PC-9 (cell line): ENCODE data around the gene SLC25A21.

Experiments
- EZH2 ChIP-seq: fragments of 200-600 bp; sonication (generic); IDR thresholded peaks from 2 replicates; pipeline ENCODE4 v1.8.0; 2017; ENCODE audit warnings: antibody characterized with exemption, low read depth
- TF ChIP-seq, protein P1 (sequence below): fragments of 200-600 bp; sonication (generic); conservative IDR thresholded peaks from 2 replicates; pipeline ENCODE4 v1.6.1; 2017; ENCODE audit warnings: mixed run types, antibody characterized with exemption, mild to moderate bottlenecking, moderate library complexity

DNA sequence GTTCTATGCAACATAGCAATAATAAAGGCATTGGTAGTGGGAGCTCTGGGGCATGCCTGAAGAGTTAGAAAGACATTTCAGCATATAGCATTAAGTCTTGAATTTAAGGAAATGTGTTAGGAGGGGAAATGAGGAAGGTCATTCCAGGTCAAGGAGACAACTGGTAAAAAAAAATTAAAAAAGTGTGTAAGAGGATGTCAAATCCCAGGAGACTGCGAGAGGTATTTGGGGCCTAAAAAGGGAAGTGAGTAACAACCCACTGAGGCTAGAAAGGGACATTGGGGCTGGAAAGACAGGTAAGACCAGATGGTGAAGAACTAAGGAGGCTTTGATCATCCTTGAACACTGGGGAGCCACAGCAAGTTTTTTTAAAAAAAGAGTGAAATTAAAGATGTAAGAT, 152.9 kb downstream of the SLC25A21 start:
- TF ChIP-seq, protein P1, sequence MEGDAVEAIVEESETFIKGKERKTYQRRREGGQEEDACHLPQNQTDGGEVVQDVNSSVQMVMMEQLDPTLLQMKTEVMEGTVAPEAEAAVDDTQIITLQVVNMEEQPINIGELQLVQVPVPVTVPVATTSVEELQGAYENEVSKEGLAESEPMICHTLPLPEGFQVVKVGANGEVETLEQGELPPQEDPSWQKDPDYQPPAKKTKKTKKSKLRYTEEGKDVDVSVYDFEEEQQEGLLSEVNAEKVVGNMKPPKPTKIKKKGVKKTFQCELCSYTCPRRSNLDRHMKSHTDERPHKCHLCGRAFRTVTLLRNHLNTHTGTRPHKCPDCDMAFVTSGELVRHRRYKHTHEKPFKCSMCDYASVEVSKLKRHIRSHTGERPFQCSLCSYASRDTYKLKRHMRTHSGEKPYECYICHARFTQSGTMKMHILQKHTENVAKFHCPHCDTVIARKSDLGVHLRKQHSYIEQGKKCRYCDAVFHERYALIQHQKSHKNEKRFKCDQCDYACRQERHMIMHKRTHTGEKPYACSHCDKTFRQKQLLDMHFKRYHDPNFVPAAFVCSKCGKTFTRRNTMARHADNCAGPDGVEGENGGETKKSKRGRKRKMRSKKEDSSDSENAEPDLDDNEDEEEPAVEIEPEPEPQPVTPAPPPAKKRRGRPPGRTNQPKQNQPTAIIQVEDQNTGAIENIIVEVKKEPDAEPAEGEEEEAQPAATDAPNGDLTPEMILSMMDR: no peak
- TF ChIP-seq EZH2: no peak
